GM21737 (cell line): Measurements from ENCODE around the gene SGMS1.
"Not testable (repeated sequence)": the region's sequence is repeated elsewhere in the genome, so short reads cannot be mapped to it uniquely, and the experiment has no call there.

Source experiments
- ATAC-seq: cut with Tn5 transposase; IDR thresholded peaks from one replicate; pipeline ENCODE4 v1.9.1; 2021; ENCODE audit warnings: mild to moderate bottlenecking, moderate library complexity; ENCODE audit not compliant: unreplicated experiment

The SGMS1 gene

GRCh38 chr10:50355693-50356480 is 267.9 kb downstream of the SGMS1 start:
- ATAC-seq: not testable (repeated sequence)

- no peak for ATAC-seq
Measured at GRCh38 chr10:50351483-50352146, 272.1 kb downstream of the SGMS1 start.

GRCh38 chr10:50350366-50350765 is 273.4 kb downstream of the SGMS1 start:
- ATAC-seq: no peak

GRCh38 chr10:50349554-50349953 is 274.2 kb downstream of the SGMS1 start:
- no peak for ATAC-seq

- peak; percentile 87 for ATAC-seq
Measured at GRCh38 chr10:50347394-50347802, 276.4 kb downstream of the SGMS1 start.

- ATAC-seq: no peak
Measured at GRCh38 chr10:50346942-50347341, 276.8 kb downstream of the SGMS1 start.

- ATAC-seq: no peak
Measured at GRCh38 chr10:50345545-50345944, 278.2 kb downstream of the SGMS1 start.

- ATAC-seq: no peak
Measured at GRCh38 chr10:50343702-50344331, 279.9 kb downstream of the SGMS1 start.

GRCh38 chr10:50341987-50342386 is 281.8 kb downstream of the SGMS1 start:
- ATAC-seq: no peak

- ATAC-seq: no peak
Measured at GRCh38 chr10:50336140-50336539, 287.6 kb downstream of the SGMS1 start.

GRCh38 chr10:50335397-50335796 is 288.4 kb downstream of the SGMS1 start:
- no peak for ATAC-seq

- no peak for ATAC-seq
Measured at GRCh38 chr10:50334273-50334672, 289.5 kb downstream of the SGMS1 start.

GRCh38 chr10:50333872-50334271 is 289.9 kb downstream of the SGMS1 start:
- ATAC-seq: no peak

- ATAC-seq: no peak
Measured at GRCh38 chr10:50332108-50332842, 291.5 kb downstream of the SGMS1 start.

- no peak for ATAC-seq
Measured at GRCh38 chr10:50331486-50331885, 292.3 kb downstream of the SGMS1 start.

- ATAC-seq: no peak
Measured at GRCh38 chr10:50326757-50327701, 296.7 kb downstream of the SGMS1 start.

- no peak for ATAC-seq
Measured at GRCh38 chr10:50326172-50326555, 297.6 kb downstream of the SGMS1 start.

GRCh38 chr10:50325449-50326171 is 298.1 kb downstream of the SGMS1 start:
- no peak for ATAC-seq

GRCh38 chr10:50324680-50325393 is 298.9 kb downstream of the SGMS1 start:
- no peak for ATAC-seq
